IMR-90 (cell line): ENCODE measurements around the gene ARRDC2. TPM values are rescaled to one million over a fixed set of nuclear protein-coding genes. Genes with fewer than 3 reads are reported as not detected.

Experiments used
- ATAC-seq: fragments of 200-7000 bp; cut with Tn5 transposase; 2 replicates; pipeline ENCODE4 v1.9.1; 2020; ENCODE audit warnings: low read depth, mild to moderate bottlenecking, moderate library complexity
- BruUV-seq: library from RNA; stranded (reverse); fragments of 400-500 nt; replicated peaks from 2 replicates; lab custom pipeline; 2021; lab: Mats Ljungman, UMichigan
- CTCF ChIA-PET: fragments of 300-600 bp; formaldehyde crosslinking; extraction: SDS; loops from one replicate; lab custom pipeline; 2021; ENCODE audit warnings: antibody characterized with exemption; lab: Yijun Ruan, JAX
- POLR2A ChIA-PET: fragments of 300-600 bp; sonication (Branson Sonifier 250); formaldehyde crosslinking; loops from one replicate; lab custom pipeline; 2022; ENCODE audit warnings: antibody characterized with exemption; ENCODE audit not compliant: unreplicated experiment; lab: Charles Lee
- DNase-seq: peaks from one replicate; pipeline ENCODE4 v3.0.0; 2013
- H2AFZ ChIP-seq: replicated peaks from 2 replicates; pipeline ENCODE3; 2013; ENCODE audit warnings: low read length, mild to moderate bottlenecking; ENCODE audit not compliant: poor library complexity
- H2AK5ac ChIP-seq: 2 replicates; pipeline ENCODE4 v1.6.1; 2013; ENCODE audit warnings: low read depth, low read length, inconsistent platforms
- H2AK9ac ChIP-seq: replicated peaks from 2 replicates; pipeline ENCODE3; 2013; ENCODE audit warnings: mild to moderate bottlenecking, low read depth, low read length, moderate library complexity; ENCODE audit not compliant: poor library complexity
- H2BK120ac ChIP-seq: 2 replicates; pipeline ENCODE4 v1.6.1; 2013; ENCODE audit warnings: low read depth, low read length, inconsistent platforms
- H2BK15ac ChIP-seq: 3 replicates; pipeline ENCODE4 v1.6.1; 2013; ENCODE audit warnings: low read depth, low read length, inconsistent platforms
- H2BK20ac ChIP-seq: 2 replicates; pipeline ENCODE4 v1.6.1; 2013; ENCODE audit warnings: low read depth, mild to moderate bottlenecking, inconsistent platforms, low read length, moderate library complexity
- H2BK5ac ChIP-seq: 2 replicates; pipeline ENCODE4 v1.6.1; 2013; ENCODE audit warnings: mild to moderate bottlenecking, low read depth, low read length, inconsistent platforms; ENCODE audit not compliant: poor library complexity, severe bottlenecking
- H3K14ac ChIP-seq: replicated peaks from 2 replicates; pipeline ENCODE4 v1.6.1; 2013; ENCODE audit warnings: low read depth, low read length, inconsistent platforms
- H3K18ac ChIP-seq: 2 replicates; pipeline ENCODE4 v1.6.1; 2013; ENCODE audit warnings: low read depth, low read length, control low read depth
- H3K23ac ChIP-seq: 2 replicates; pipeline ENCODE4 v1.6.1; 2013; ENCODE audit warnings: low read depth, low read length, inconsistent platforms
- H3K27ac ChIP-seq: 2 replicates; pipeline ENCODE4 v1.5.1; 2013; ENCODE audit warnings: mild to moderate bottlenecking, control low read depth, low read length; ENCODE audit not compliant: insufficient read depth
- H3K27me3 ChIP-seq: 2 replicates; pipeline ENCODE4 v1.6.1; 2013; ENCODE audit warnings: low read length; ENCODE audit not compliant: control insufficient read depth, insufficient read depth
- H3K36me3 ChIP-seq: 2 replicates; pipeline ENCODE4 v1.6.1; 2013; ENCODE audit warnings: low read length, mixed read lengths; ENCODE audit not compliant: control insufficient read depth, insufficient read depth
- H3K4ac ChIP-seq: 2 replicates; pipeline ENCODE4 v1.6.1; 2013; ENCODE audit warnings: low read depth, low read length, inconsistent platforms
- H3K4me1 ChIP-seq: 2 replicates; pipeline ENCODE4 v1.6.1; 2013; ENCODE audit warnings: low read length, mixed read lengths; ENCODE audit not compliant: control insufficient read depth, insufficient read depth
- H3K4me2 ChIP-seq: 2 replicates; pipeline ENCODE4 v1.6.1; 2013; ENCODE audit warnings: low read depth, mild to moderate bottlenecking, control low read depth, low read length, moderate library complexity
- H3K4me3 ChIP-seq: 2 replicates; pipeline ENCODE4 v1.5.1; 2013; ENCODE audit warnings: low read depth, mild to moderate bottlenecking, control low read depth, low read length, moderate library complexity; ENCODE audit not compliant: insufficient read depth
- H3K56ac ChIP-seq: 2 replicates; pipeline ENCODE4 v1.6.1; 2013; ENCODE audit warnings: low read length, inconsistent platforms; ENCODE audit not compliant: insufficient read depth; ENCODE audit errors: extremely low read depth
- H3K79me1 ChIP-seq, 2 experiments: 2 replicates each; pipeline ENCODE4 v1.6.1; 2013; ENCODE audit warnings: low read length in 2 of 2, inconsistent platforms in 1 of 2, low read depth in 1 of 2
- H3K9ac ChIP-seq: 2 replicates; pipeline ENCODE4 v1.6.1; 2013; ENCODE audit warnings: low read depth, low read length, control low read depth
- H3K9me1 ChIP-seq: 2 replicates; pipeline ENCODE4 v1.6.1; 2013; ENCODE audit warnings: low read length, inconsistent platforms; ENCODE audit not compliant: insufficient read depth
- H3K9me3 ChIP-seq: 2 replicates; pipeline ENCODE4 v1.6.1; 2013; ENCODE audit warnings: low read length; ENCODE audit not compliant: control insufficient read depth, insufficient read depth
- H4K20me1 ChIP-seq: 2 replicates; pipeline ENCODE4 v1.6.1; 2013; ENCODE audit warnings: low read length, inconsistent platforms; ENCODE audit not compliant: insufficient read depth
- H4K5ac ChIP-seq: 2 replicates; pipeline ENCODE4 v1.6.1; 2013; ENCODE audit warnings: mild to moderate bottlenecking, low read depth, low read length, control low read depth
- H4K8ac ChIP-seq, 2 experiments: 2 replicates each; pipeline ENCODE4 v1.6.1; 2013; ENCODE audit warnings: low read depth in 2 of 2, low read length in 2 of 2, control low read depth in 1 of 2, inconsistent platforms in 1 of 2
- H4K91ac ChIP-seq: 2 replicates; pipeline ENCODE4 v1.6.1; 2013; ENCODE audit warnings: low read depth, low read length, inconsistent platforms; ENCODE audit not compliant: insufficient read depth
- RFX5 ChIP-seq: IDR thresholded peaks from 2 replicates; pipeline ENCODE4 v1.8.0; 2012; ENCODE audit warnings: low read depth, mild to moderate bottlenecking, low read length, moderate library complexity
- SMC3 ChIP-seq: fragments of 150-350 bp; IDR thresholded peaks from 2 replicates; pipeline ENCODE4 v1.6.1; 2016; ENCODE audit warnings: low read depth, mild to moderate bottlenecking, antibody characterized with exemption, low read length, moderate library complexity
- WGBS, 2 experiments: methylation state at CpG; one replicate each; pipeline versions ENCODE4 v1.1.5 to v1.1.7; 2013; ENCODE audit warnings: missing lambda C conversion rate in 2 of 2; ENCODE audit not compliant: insufficient read length in 1 of 2; ENCODE audit errors: extremely low coverage in 2 of 2; 5-methylcytosine and 5-hydroxymethylcytosine counted together
- dilution Hi-C: fragments of 300-500 bp; cut with HindIII; formaldehyde crosslinking; loops from one replicate; pipeline ENCODE4 v1.14.3; 2018; ENCODE audit warnings: low sequenced_read_pairs; ENCODE audit not compliant: unreplicated experiment
- in situ Hi-C: fragments of 300-500 bp; cut with MboI; formaldehyde crosslinking; loops from 3 replicates; pipeline ENCODE4 v1.14.3; 2019; ENCODE audit warnings: low sequenced_read_pairs, inconsistent platforms, mixed read lengths
- intact Hi-C: fragments of 100-400 bp; cut with micrococcal nuclease; formaldehyde crosslinking; loops from 2 replicates; pipeline ENCODE4 v1.10.0; 2022
- polyA plus RNA-seq, 3 experiments: library from polyadenylated mRNA; depleted of rRNA; stranded (reverse); fragments of >200 nt; gene quantifications; 2 replicates each; pipeline ENCODE4 v1.2.3, GENCODE V29; 2012; ENCODE audit warnings: low replicate concordance in 1 of 3
- total RNA-seq: library from RNA; depleted of rRNA; stranded (reverse); fragments of >200 nt; gene quantifications from 2 replicates; pipeline ENCODE4 v1.2.3, GENCODE V29; 2012

The ARRDC2 gene
- total and polyA plus RNA-seq, 2 of the 4 experiments (the other 2 are of a cell fraction): 1.4 to 4.9 TPM

GRCh38 chr19:17973759-17974158 lies 34.2 kb upstream of the ARRDC2 start:
- H3K9ac ChIP-seq: no peak overlapping the region
- H4K8ac ChIP-seq: no peak overlapping the region
- intact Hi-C loops (no loop called here), in situ Hi-C loops (no loop called here), dilution Hi-C loops (no loop called here)
- no peaks in the 10 kb centered on the region for H3K9me3 ChIP-seq
- H3K9me1 ChIP-seq: no peaks in the 10 kb centered on the region
- no peak overlapping the region for H3K18ac ChIP-seq
- H3K27me3 ChIP-seq: peaks cover 28% of the 10 kb centered on the region
- H3K4me2 ChIP-seq: no peak overlapping the region
- no peak overlapping the region for H3K4ac ChIP-seq
- H2BK15ac ChIP-seq: no peak overlapping the region
- H2BK20ac ChIP-seq: no peak overlapping the region
- H3K79me1 ChIP-seq: no peaks in the 10 kb centered on the region
- H4K91ac ChIP-seq: no peak overlapping the region
- TF ChIP-seq SMC3 (no peak), RFX5 (no peak)
- H4K5ac ChIP-seq: no peak overlapping the region
- no peak overlapping the region for H3K56ac ChIP-seq
- no peak overlapping the region for H3K14ac ChIP-seq
- no peak overlapping the region for H3K4me3 ChIP-seq
- H4K20me1 ChIP-seq: no peaks in the 10 kb centered on the region
- no peak overlapping the region for H2AFZ ChIP-seq
- no TSS peak for BruUV-seq
- 93% methylated on average over 13 of the region's 23 CpGs; no CpG with 5 or more reads in 1 of the 2 experiments for WGBS, 2 experiments
- no peaks in the 10 kb centered on the region for H3K4me1 ChIP-seq
- CTCF ChIA-PET: no interaction called here
- POLR2A ChIA-PET: no interaction called here
- H3K23ac ChIP-seq: no peak overlapping the region
- no peak overlapping the region for H2AK5ac ChIP-seq
- no peak overlapping the region for H3K27ac ChIP-seq
- ATAC-seq: no peak
- no peak for DNase-seq
- no peak overlapping the region for H2AK9ac ChIP-seq
- H3K36me3 ChIP-seq: no peaks in the 10 kb centered on the region
- no peak overlapping the region for H2BK120ac ChIP-seq
- no peak overlapping the region for H2BK5ac ChIP-seq
